Breast epithelium (tissue), 3 donors: Measurements from ENCODE around the gene RHOV.

ENCODE experiments used
- CTCF ChIP-seq, 3 donors: fragments of 450-650 bp; IDR thresholded peaks; one replicate each; pipeline ENCODE4 v1.5.1; 2016 to 2017; ENCODE audit warnings: antibody characterized with exemption in 3 of 3, mild to moderate bottlenecking in 3 of 3, moderate library complexity in 3 of 3
- POLR2A ChIP-seq: fragments of 450-650 bp; IDR thresholded peaks from one replicate; pipeline ENCODE4 v1.6.1; 2016; ENCODE audit warnings: antibody characterized with exemption, mild to moderate bottlenecking, moderate library complexity
- POLR2AphosphoS5 ChIP-seq, 3 donors: sonication (generic); formaldehyde crosslinking; IDR thresholded peaks; one replicate each; pipeline ENCODE4 v1.6.1; 2017; ENCODE audit warnings: antibody characterized with exemption in 3 of 3

- TF ChIP-seq CTCF (IDR thresholded peaks at IDR 0.05), result no peak
- TF ChIP-seq POLR2A, result no peak
- no peak for TF ChIP-seq POLR2AphosphoS5 (IDR thresholded peaks at IDR 0.05)
Measured at GRCh38 chr15:40918146-40918798, 44.2 kb upstream of the RHOV start.
